Fibroblast of mammary gland (primary cell): ENCODE results near the gene NIP7.

Experiments used
- DNase-seq: peaks from one replicate; pipeline ENCODE4 v3.0.0-alpha.2; 2010; ENCODE audit warnings: low read depth
- H3K4me3 ChIP-seq: 2 replicates; pipeline ENCODE4 v1.5.1; 2011; ENCODE audit warnings: low read depth, mild to moderate bottlenecking, low read length, moderate library complexity; ENCODE audit not compliant: control insufficient read depth
- CTCF ChIP-seq: conservative IDR thresholded peaks from 2 replicates; pipeline ENCODE4 v1.5.1; 2011; ENCODE audit warnings: low read depth, low read length, inconsistent platforms; ENCODE audit not compliant: control insufficient read depth, insufficient read depth

NIP7 gene

GRCh38 chr16:69323415-69323814 lies 16.2 kb upstream of the NIP7 start:
- no peak overlapping the region for H3K4me3 ChIP-seq
- no peak for DNase-seq
- no peak for TF ChIP-seq CTCF

GRCh38 chr16:69324013-69324531 lies 15.5 kb upstream of the NIP7 start:
- no peak for TF ChIP-seq CTCF
- DNase-seq = no peak
- H3K4me3 ChIP-seq = no peak overlapping the region

DNA sequence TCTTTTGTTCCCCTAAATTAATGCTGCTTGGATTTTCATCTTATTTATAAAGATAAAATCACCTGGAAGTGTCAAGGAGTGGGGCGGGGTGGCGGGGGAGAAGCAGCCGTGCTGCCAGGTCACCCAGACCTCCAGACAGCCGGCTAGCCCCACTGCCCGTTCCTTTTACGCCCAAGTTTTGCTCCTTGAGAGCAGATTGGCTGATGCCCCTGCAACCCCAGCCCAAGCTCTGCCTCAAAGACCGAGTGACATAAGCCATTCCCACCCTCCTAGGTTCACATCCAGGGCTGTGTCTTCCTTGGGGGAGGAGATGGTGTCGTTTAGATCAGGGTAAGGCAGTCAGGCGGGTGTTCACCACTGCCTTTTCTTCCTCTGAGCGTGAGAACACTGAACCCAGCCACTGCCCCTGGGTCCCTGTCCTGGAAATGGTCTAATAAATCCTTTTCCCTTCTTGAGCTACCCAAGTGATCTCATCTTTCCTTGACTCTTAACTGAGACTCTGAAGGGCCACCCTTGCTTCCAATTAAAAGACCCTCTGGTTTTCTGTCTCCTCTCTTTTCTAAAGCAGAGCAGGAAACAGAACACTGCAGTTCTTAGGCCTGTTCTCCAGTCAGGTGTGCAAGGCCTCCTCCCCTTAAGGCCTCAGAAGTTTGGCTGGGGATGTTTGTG lies 14.9 kb upstream of the NIP7 start:
- no peak for TF ChIP-seq CTCF
- DNase-seq = no peak

DNA sequence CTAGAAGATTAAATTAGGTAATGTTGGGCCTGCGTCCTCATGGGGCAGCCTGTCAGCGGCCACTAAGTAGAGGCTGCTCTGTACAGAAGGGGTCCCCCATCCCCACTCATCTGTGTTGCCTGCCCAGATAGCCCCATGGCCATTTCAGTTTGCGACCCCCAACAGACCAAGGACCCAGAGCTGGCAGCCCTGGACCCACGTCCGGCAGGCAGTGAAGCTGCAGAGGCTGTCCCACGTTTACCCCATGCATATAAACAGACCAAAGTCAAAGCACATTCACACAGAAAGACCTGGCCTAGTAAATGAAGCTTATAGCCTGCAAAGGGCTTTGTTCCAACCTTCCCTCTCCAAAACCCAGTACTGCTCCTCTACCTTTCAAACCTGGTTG lies 13.8 kb upstream of the NIP7 start:
- no peak for DNase-seq
- H3K4me3 ChIP-seq = no peak overlapping the region
- no peak for TF ChIP-seq CTCF

More for the DNA sequence above, 14.9 kb upstream of the NIP7 start:
- no peak overlapping the region for H3K4me3 ChIP-seq

- H3K4me3 ChIP-seq = no peak overlapping the region
- TF ChIP-seq CTCF = no peak
- peak; percentile 20 for DNase-seq
These were observed 13.2 kb upstream of the NIP7 start for GRCh38 chr16:69326172-69326873.

GRCh38 chr16:69327585-69328310 lies 11.8 kb upstream of the NIP7 start:
- H3K4me3 ChIP-seq = no peak overlapping the region
- no peak for TF ChIP-seq CTCF
- DNase-seq = no peak
